OCI-LY3 (cell line): ENCODE results near the gene UNC5B.

Source experiments
- CTCF ChIP-seq: fragments of 200-600, 300-600 bp; sonication (generic); IDR thresholded peaks from 2 replicates; pipeline ENCODE4 v1.5.1; 2014; ENCODE audit warnings: antibody characterized with exemption, low read length, low read depth
- EZH2phosphoT487 ChIP-seq: fragments of 200-600 bp; shearing (Covaris generic); IDR thresholded peaks from 2 replicates; pipeline ENCODE4 v1.6.1; 2018; ENCODE audit warnings: antibody characterized with exemption, mixed run types, low read depth

GRCh38 chr10:71333129-71333887 is 120.9 kb downstream of the UNC5B start:
- TF ChIP-seq CTCF (no peak), EZH2phosphoT487 (no peak)
